Omental fat pad (tissue), 4 donors: ENCODE data around the gene MYO9B. TPM values are rescaled to one million over a fixed set of nuclear protein-coding genes. Genes with fewer than 3 reads are reported as not detected.
A peak's percentile ranks its signal among the peaks of the same experiment; 100 is the strongest.

Experiments
- ATAC-seq: fragments of 150-250 bp; one replicate; pipeline ENCODE4 v1.9.1; 2016; ENCODE audit warnings: mild to moderate bottlenecking, moderate library complexity; ENCODE audit not compliant: low FRiP score
- DNase-seq: peaks from one replicate; pipeline ENCODE4 v3.0.0-alpha.2; 2019; ENCODE audit warnings: low spot score
- total RNA-seq, 4 donors: library from RNA; depleted of rRNA; stranded (reverse); fragments of >200 nt; gene quantifications; one replicate each; pipeline ENCODE4 v1.1.0, GENCODE V29; 2016
- TF ChIP-seq, protein P1 (sequence below), 3 donors: fragments of 450-650 bp; IDR thresholded peaks; one replicate each; pipeline ENCODE4 v1.5.1; 2016 to 2017; ENCODE audit warnings: antibody characterized with exemption in 3 of 3, mild to moderate bottlenecking in 3 of 3, moderate library complexity in 2 of 3

The MYO9B gene
- total RNA-seq, 4 donors from 2014 or later = 52.7 to 149 (median 85.7) TPM

- ATAC-seq = peak; percentile 84
- DNase-seq = no peak
- TF ChIP-seq, protein P1, sequence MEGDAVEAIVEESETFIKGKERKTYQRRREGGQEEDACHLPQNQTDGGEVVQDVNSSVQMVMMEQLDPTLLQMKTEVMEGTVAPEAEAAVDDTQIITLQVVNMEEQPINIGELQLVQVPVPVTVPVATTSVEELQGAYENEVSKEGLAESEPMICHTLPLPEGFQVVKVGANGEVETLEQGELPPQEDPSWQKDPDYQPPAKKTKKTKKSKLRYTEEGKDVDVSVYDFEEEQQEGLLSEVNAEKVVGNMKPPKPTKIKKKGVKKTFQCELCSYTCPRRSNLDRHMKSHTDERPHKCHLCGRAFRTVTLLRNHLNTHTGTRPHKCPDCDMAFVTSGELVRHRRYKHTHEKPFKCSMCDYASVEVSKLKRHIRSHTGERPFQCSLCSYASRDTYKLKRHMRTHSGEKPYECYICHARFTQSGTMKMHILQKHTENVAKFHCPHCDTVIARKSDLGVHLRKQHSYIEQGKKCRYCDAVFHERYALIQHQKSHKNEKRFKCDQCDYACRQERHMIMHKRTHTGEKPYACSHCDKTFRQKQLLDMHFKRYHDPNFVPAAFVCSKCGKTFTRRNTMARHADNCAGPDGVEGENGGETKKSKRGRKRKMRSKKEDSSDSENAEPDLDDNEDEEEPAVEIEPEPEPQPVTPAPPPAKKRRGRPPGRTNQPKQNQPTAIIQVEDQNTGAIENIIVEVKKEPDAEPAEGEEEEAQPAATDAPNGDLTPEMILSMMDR (IDR thresholded peaks at IDR 0.05) = no peak
These were observed 159.9 kb downstream of the MYO9B start for GRCh38 chr19:17235300-17235970.

- DNase-seq = no peak
- TF ChIP-seq, protein P1 (IDR thresholded peaks at IDR 0.05) = no peak
- no peak for ATAC-seq
These were observed 160.6 kb downstream of the MYO9B start for GRCh38 chr19:17235971-17236777.

GRCh38 chr19:17236811-17237543 lies 161.4 kb downstream of the MYO9B start:
- ATAC-seq (no peak), DNase-seq (no peak)
- TF ChIP-seq, protein P1 (IDR thresholded peaks at IDR 0.05) = no peak

DNA sequence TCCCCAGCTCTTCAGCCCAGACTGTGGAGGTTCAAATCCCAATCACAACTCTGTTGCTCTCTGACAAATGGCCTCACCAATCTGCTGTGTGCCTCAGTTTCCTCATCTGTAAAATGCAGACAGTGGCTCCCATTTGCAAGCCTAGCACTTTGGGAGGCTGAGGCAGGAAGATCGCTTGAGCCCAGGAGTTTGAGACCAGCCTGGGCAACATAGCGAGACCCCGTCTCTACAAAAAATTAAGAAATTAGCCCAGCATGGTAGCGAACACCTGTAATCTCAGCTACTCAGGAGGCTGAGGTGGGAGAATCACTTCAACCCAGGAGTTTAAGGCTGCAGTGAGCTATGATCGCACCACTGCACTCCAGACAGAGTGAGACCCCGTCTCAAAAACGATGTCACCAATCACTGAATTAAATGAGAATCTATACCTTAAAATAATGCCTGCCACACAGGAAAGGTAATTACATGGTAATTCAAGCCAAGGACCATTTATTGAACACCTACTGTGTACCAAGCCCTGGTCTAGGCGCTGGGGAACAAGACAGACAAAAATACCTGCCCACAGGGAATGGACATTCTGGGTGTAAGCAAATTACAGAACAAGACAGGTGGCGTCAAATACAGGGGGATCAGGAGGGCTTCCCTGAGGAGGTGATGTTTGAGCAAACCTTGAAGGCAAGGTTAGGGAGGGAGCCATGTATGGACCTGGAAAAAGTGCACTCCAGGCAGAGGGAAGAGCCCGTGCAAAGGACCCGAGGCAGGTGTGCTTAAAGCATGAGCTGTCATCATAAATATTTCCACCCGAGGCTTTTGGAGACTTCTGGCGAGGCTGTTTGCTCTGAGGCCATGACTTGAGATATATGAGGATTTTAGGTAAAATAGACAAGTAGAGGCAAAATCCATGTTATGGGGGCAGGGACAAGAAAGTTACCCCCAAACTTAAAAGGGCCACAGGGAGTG lies 162.4 kb downstream of the MYO9B start:
- DNase-seq (no peak), ATAC-seq (no peak)
- TF ChIP-seq, protein P1 (IDR thresholded peaks at IDR 0.05) = no peak

DNA sequence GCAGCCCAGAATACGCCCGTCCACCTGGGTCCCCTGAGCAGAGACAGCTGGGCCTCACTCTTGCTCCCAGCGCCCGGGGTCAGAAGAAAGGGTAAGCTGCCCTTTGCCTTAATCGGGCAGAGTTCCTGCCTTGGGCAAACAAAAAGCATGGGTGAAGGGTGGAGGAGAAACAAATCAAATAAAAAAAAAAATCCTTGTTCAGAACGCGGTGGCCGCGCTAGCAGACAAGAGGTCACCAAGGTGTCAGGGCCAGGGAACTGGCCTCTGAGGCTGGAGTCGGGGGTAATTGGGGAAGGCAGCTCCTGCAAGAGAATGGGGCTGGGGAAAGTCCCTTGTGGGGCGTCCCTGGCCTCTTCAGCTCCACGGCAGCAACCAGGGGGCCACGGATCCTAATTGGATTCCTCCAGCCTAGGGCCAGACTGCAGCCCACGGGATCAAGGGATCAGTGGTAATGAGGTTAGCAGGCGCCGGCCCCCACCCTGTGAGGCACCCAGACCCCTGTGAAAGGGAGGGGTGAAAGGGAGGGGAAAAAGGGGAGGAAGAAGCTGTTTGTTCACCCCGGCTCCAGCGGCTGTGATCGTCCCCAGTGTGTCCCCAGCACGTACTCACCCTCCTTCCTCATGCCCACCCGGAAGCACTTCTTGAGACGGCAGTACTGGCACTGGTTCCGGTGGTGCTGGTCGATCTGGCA lies 164.6 kb downstream of the MYO9B start:
- ATAC-seq (no peak), DNase-seq (no peak)
- TF ChIP-seq, protein P1 (IDR thresholded peaks at IDR 0.05) = no peak
